Erythroblast (primary cell): ENCODE results near the gene SMLR1.

ENCODE experiments used
- GATA1 ChIP-seq: IDR thresholded peaks from 2 replicates; pipeline ENCODE4 v1.6.1; 2011; ENCODE audit warnings: low read depth, mild to moderate bottlenecking, control low read depth, low read length, moderate library complexity
- POLR2A ChIP-seq: IDR thresholded peaks from 2 replicates; pipeline ENCODE4 v1.6.1; 2011; ENCODE audit warnings: mild to moderate bottlenecking, low read length

DNA sequence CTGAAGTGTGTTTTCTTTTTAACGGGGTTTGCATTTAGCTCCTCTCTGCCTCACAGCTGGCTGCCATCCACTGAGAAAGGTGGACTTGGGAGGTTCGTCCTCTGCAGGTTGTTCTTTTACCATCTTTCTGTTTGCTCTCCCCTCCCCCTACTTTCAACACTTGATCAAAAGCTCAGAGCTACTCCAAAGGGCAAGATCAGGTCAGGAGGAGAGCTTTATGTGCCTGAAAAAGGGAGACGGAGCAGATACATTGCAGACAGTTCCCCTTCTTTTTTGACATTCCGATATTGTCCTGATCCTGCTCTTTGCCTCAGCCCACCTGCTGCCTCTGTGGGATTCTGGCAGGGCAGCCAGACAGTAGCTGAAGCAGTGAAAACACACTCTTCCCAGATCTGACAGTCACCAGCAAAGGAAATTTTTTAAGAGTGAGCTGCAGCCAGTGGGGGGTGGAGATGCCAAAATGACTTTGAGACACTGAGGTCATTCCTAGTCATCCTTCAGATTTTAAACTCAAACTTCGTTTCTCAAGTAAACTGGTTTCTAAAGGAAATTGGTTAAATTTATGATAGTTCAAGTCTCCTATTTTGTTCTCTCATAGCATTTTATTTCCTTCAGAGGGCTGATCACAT, 26.5 kb downstream of the SMLR1 start:
- TF ChIP-seq POLR2A (no peak), GATA1 (no peak)
